ENCODE results near the gene RPL28. TPM values are rescaled to one million over a fixed set of nuclear protein-coding genes. Genes with fewer than 3 reads are reported as not detected.

Gene RPL28
- total and polyA plus RNA-seq, 11 donors = 196 to 1,391 (median 607) TPM

GRCh38 chr19:55384920-55385723 lies 610 bp upstream of the RPL28 start:
- Histone ChIP-seq H3K4me1 (peaks cover 14 to 58% (median 41%) of the 10 kb centered on the region in 12 donors), H3K36me3 (peaks cover 0 to 34% (median 31%) of the 10 kb centered on the region in 9 donors), H3K27me3 (no peaks in the 10 kb centered on the region), H3K4me3 (peak overlapping the region; percentile 48 to 87 (median 78)), H3K27ac (peak overlapping the region; percentile 79 to 97 (median 94)), H3K9me3 (no peaks in the 10 kb centered on the region)
- intact Hi-C loops (cut with DNase I) = loop anchor here in 7 of 10 donors (1.0 to 10.0 kb wide), 10 partner anchors 23 to 250 kb away; partner anchors contain the start of genes KMT5C (in 3 of the 7), BRSK1 (in 1 of the 7), HSPBP1 (in 1 of the 7) and PPP6R1 (in 1 of the 7)
- peak; percentile 85 to 91 (median 90) for ATAC-seq
- WGBS, 4 donors = 2 to 7% (median 6%) methylated on average over 31 to 34 of the region's 34 CpGs
- peak; percentile 95 to 97 (median 97) for DNase-seq
- TF ChIP-seq, protein P1, sequence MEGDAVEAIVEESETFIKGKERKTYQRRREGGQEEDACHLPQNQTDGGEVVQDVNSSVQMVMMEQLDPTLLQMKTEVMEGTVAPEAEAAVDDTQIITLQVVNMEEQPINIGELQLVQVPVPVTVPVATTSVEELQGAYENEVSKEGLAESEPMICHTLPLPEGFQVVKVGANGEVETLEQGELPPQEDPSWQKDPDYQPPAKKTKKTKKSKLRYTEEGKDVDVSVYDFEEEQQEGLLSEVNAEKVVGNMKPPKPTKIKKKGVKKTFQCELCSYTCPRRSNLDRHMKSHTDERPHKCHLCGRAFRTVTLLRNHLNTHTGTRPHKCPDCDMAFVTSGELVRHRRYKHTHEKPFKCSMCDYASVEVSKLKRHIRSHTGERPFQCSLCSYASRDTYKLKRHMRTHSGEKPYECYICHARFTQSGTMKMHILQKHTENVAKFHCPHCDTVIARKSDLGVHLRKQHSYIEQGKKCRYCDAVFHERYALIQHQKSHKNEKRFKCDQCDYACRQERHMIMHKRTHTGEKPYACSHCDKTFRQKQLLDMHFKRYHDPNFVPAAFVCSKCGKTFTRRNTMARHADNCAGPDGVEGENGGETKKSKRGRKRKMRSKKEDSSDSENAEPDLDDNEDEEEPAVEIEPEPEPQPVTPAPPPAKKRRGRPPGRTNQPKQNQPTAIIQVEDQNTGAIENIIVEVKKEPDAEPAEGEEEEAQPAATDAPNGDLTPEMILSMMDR (IDR thresholded peaks at IDR 0.05) = peak in 1 of 12 donors; percentile 11
- TF ChIP-seq POLR2A (IDR thresholded peaks at IDR 0.05) = no peak

- TF ChIP-seq POLR2A (IDR thresholded peaks at IDR 0.05) = no peak
- TF ChIP-seq, protein P1 (IDR thresholded peaks at IDR 0.05) = no peak
- intact Hi-C loops (cut with DNase I) = loop anchor here in 3 of 10 donors (2.0 to 10.0 kb wide), 3 partner anchors 18 to 248 kb away; no protein-coding TSS in a partner anchor
- no peaks in the 10 kb centered on the region for H3K27me3 ChIP-seq
- H3K9me3 ChIP-seq = no peaks in the 10 kb centered on the region
- peak overlapping the region; percentile 48 to 87 (median 78) for H3K4me3 ChIP-seq
- no peak for ATAC-seq
- H3K36me3 ChIP-seq = peaks cover 0 to 48% (median 42%) of the 10 kb centered on the region in 9 donors
- H3K27ac ChIP-seq = peak overlapping the region in 11 of 12 donors; percentile 85 to 97 (median 94)
- 4 to 7% (median 5%) methylated on average over 31 to 33 of the region's 33 CpGs for WGBS, 4 donors
- DNase-seq = no peak
- peaks cover 14 to 62% (median 42%) of the 10 kb centered on the region in 12 donors for H3K4me1 ChIP-seq
Observed at GRCh38 chr19:55386493-55386971, 800 bp downstream of the RPL28 start.

GRCh38 chr19:55387736-55388497 lies 2.2 kb downstream of the RPL28 start:
- Histone ChIP-seq H3K4me1 (peaks cover 14 to 62% (median 42%) of the 10 kb centered on the region in 12 donors), H3K4me3 (peak overlapping the region in 9 of 12 donors; percentile 62 to 87 (median 78)), H3K27me3 (no peaks in the 10 kb centered on the region), H3K9me3 (no peaks in the 10 kb centered on the region), H3K27ac (no peak overlapping the region), H3K36me3 (peaks cover 0 to 62% (median 48%) of the 10 kb centered on the region in 9 donors)
- DNase-seq (no peak), ATAC-seq (no peak)
- 87 to 89% (median 88%) methylated on average over 19 to 24 of the region's 24 CpGs for WGBS, 4 donors
- no peak for TF ChIP-seq POLR2A (IDR thresholded peaks at IDR 0.05)
- TF ChIP-seq, protein P1 (IDR thresholded peaks at IDR 0.05) = no peak
- intact Hi-C loops (cut with DNase I) = loop anchor here in 3 of 10 donors (2.0 to 10.0 kb wide), 3 partner anchors 17 to 247 kb away; no protein-coding TSS in a partner anchor
